ENCODE data around the gene ANAPC15.

- TF ChIP-seq POLR2A (IDR thresholded peaks at IDR 0.05) (no peak), CTCF (IDR thresholded peaks at IDR 0.05) (no peak)
These were observed 26.7 kb downstream of the ANAPC15 start for GRCh38 chr11:72085621-72086351.
